ENCODE results near the gene DMP1.
"Not testable (repeated sequence)": the region's sequence is repeated elsewhere in the genome, so short reads cannot be mapped to it uniquely, and the experiment has no call there.

DMP1 gene

GRCh38 chr4:87679449-87680169 is 29.5 kb downstream of the DMP1 start:
- no peak overlapping the region for H3K4me3 ChIP-seq (ENCODE audit: low read depth, low read length)
- TF ChIP-seq CTCF (conservative IDR thresholded peaks at IDR 0.05; ENCODE audit: low read depth, low read length): peak; percentile 86
- peak; percentile 88 for DNase-seq (ENCODE audit: low read depth)

GRCh38 chr4:87680271-87680670 is 30.2 kb downstream of the DMP1 start:
- DNase-seq (ENCODE audit: low read depth): no peak
- H3K4me3 ChIP-seq (ENCODE audit: low read depth, low read length): no peak overlapping the region
- no peak for TF ChIP-seq CTCF (conservative IDR thresholded peaks at IDR 0.05; ENCODE audit: low read depth, low read length)

GRCh38 chr4:87688316-87688715 is 38.2 kb downstream of the DMP1 start:
- H3K4me3 ChIP-seq (ENCODE audit: low read depth, low read length): no peak overlapping the region
- DNase-seq (ENCODE audit: low read depth): no peak
- no peak for TF ChIP-seq CTCF (conservative IDR thresholded peaks at IDR 0.05; ENCODE audit: low read depth, low read length)

- not testable (repeated sequence) for DNase-seq (ENCODE audit: low read depth); H3K4me3 ChIP-seq (ENCODE audit: low read depth, low read length)
These were observed 40.9 kb downstream of the DMP1 start for GRCh38 chr4:87690947-87691346.

- DNase-seq (ENCODE audit: low read depth); H3K4me3 ChIP-seq (ENCODE audit: low read depth, low read length): not testable (repeated sequence)
These were observed 42.0 kb downstream of the DMP1 start for GRCh38 chr4:87692060-87692459.

GRCh38 chr4:87697272-87697671 is 47.2 kb downstream of the DMP1 start:
- DNase-seq (ENCODE audit: low read depth): no peak
- H3K4me3 ChIP-seq (ENCODE audit: low read depth, low read length): no peak overlapping the region
- no peak for TF ChIP-seq CTCF (conservative IDR thresholded peaks at IDR 0.05; ENCODE audit: low read depth, low read length)

- DNase-seq (ENCODE audit: low read depth): no peak
- no peak overlapping the region for H3K4me3 ChIP-seq (ENCODE audit: low read depth, low read length)
- TF ChIP-seq CTCF (conservative IDR thresholded peaks at IDR 0.05; ENCODE audit: low read depth, low read length): no peak
These were observed 47.9 kb downstream of the DMP1 start for GRCh38 chr4:87697945-87698344.

- no peak for DNase-seq (ENCODE audit: low read depth)
- H3K4me3 ChIP-seq (ENCODE audit: low read depth, low read length): no peak overlapping the region
- no peak for TF ChIP-seq CTCF (conservative IDR thresholded peaks at IDR 0.05; ENCODE audit: low read depth, low read length)
These were observed 48.3 kb downstream of the DMP1 start for GRCh38 chr4:87698394-87698793.
